8988T (cell line): ENCODE data around the gene TSHZ1.

ENCODE experiments used
- DNase-seq: peaks from one replicate; pipeline ENCODE4 v3.0.0; 2011

The TSHZ1 gene

DNA sequence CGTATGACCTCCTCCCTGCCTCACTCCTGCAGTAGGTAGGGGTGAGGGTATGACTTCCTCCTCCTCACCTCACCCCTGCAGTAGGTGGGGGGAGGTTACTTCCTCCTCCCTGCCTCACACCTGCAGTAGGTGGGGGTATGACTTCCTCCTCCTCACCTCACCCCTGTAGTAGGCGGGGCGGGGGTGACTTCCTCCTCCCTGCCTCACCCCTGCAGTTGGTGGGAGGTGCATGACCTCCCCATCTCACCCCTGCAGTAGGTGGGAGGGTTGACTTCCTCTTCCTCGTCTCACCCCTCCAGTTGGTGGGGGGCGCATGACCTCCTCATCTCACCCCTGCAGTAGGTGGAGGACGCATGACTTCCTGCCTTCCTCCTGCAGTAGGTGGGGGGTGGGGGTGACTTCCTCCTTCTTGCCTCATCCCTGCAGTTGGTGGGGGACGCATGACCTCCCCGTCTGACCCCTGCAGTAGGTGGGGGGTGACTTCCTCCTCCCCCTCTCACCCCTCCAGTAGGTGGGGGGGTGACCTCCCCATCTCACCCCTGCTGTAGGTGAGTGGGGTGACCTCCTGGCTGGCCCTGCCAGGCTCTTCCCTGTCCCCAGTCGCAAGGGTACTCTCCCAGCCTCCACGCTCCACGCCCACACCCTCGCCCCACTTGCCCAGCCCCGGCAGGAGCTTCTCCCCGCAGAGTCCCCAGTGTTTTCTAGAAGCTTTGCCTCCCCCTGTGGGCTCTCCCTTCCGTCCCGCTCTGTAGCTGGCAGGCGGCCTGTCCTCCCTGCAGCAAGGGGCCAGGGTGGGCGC is 39.3 kb downstream of the TSHZ1 start:
- no peak for DNase-seq

DNA sequence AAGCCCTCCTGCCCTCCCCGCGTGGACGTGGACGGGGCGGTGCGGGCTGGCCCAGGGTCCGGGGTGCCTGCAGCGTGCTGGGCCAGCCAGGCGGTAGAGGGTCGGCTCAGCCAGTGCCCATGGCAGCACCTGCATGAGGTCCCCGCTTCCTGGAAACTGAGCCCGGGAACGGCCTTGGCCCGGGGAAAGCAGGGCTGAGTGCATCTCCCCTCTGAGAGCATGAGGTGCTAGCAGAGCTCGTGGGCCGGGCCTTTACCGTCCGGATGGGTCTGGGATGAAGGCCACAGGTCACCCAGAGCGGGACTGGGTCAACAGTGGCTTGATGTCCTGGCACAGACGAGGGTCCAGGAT is 39.8 kb downstream of the TSHZ1 start:
- DNase-seq, result no peak

DNA sequence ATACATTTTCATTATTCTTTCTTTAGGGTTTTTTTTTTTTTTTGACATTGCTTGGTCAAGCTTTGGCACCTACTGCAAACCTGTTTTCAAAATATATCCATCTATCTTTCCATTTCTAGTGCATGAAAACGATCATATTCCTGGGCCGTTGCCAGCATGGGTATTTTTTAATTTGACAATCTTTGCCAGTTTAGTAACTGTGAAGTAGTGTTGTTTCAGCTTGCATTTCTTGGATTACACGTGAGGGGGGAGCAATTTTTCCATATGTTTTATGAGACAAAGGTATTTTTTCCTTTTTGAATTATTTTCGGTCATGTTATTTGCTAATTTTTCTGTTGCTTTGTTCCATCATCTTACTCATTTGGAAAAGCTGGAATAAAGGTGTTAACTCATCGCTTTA is 40.9 kb downstream of the TSHZ1 start:
- DNase-seq, result no peak

DNA sequence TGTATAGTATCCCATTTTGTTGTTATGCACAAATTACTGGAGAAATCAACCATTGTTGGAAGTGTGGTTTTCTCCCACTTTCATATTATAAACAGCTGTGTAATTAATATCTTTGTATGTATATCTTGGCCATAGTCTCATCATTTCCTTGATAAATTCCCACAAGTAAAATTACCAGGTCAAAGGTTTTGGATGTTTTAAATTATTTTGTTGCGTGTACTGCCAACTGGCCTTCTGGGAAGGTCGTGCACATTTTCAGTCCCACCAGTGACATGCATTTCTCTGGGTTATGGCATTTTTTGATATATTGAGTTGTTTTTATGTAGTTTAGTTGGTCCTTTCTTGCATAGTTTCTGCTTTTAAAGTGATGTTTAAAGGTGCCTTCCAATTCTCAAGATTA is 41.5 kb downstream of the TSHZ1 start:
- DNase-seq, result no peak

DNA sequence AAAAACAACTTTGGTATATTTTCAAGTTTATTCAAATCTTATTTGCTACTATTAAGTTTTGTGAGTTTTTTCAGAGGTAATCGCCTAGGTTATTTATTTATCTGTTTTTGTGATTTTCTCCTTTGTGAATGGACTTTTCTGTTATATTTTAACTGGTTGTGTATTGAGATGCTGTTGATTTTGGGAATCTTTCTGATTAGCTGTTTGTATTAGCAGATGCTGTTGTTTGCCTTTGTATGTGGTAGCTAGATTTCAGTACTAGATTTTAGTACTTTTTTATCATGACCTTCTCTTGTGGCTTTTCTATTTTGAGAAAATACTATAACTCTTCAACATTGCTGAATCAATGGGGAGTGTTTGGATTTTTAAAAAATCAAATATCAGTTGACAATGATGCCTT is 42.4 kb downstream of the TSHZ1 start:
- no peak for DNase-seq

DNA sequence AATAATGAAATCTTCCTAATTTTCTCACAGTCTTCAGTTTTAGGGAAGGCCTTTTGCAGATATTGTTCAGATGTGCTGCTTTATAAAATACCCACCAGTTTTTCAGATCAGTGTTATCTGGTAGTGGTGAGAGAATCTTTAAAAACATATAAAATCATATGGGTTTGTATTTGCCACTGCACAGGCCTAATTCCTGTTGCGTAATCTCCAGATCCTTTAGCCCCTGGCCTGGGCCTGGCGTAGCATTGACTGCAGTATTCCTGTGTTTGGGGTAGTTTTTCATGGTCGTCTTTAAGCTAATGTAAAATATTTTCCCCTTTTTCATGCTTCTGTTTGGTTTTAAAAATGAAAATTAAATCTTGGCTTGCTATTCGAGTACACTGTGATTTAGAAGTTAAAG is 43.2 kb downstream of the TSHZ1 start:
- no peak for DNase-seq

DNA sequence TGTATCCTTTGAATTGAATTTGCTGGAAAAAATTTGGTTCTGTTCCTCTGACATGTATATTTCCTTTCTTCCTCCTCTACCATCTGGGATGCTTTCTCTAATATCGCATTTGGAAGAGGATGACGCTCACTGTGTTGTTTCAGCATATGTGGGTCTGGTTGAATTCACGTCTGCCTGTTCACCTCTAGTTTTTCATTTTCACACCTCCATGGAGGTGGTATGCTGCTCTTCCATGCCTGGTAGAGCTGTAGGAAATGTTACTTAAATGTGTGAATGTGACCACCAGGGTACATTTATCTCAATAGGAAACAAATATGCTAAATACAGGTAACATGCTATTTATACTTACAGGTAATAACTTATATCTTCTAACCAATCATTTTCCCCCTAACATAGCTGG is 44.5 kb downstream of the TSHZ1 start:
- DNase-seq, result no peak

DNA sequence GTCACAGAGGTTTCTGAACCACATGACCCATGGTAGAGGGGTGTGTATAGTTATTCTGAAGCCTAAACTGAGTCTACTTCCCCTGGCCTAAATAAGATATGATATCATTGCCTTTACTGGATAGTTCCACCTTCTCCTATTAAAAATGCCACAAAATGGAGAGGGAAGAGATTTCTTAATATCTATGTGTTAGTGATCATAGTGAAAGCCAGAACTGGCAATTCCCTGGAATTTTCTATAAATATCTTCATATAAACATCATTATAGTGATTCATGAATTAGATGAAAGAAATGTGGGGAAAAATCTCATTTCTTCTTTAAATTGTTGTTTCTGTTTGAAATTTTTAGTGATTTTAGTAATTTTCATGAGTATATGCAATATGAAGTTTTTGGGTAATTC is 45.8 kb downstream of the TSHZ1 start:
- no peak for DNase-seq

DNA sequence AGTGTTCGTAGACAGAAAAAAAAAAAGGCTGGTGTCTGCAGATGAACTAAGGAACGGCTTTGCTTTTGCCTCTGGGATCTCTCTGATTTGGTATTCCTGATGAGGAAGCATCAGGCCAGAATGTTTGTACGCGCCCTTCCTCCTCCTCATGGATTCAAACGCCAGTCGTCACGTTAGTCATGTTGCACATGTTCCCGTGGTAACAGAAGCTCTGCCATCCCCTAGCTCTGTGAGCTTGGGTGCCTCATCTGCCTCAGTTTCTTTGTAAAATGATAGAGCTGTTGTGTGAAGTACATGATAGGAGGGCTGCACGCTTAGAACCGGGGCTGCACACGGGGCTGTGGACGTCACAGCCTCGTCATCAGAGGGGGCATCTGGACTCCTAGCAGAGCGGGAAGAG is 47.0 kb downstream of the TSHZ1 start:
- DNase-seq, result no peak

DNA sequence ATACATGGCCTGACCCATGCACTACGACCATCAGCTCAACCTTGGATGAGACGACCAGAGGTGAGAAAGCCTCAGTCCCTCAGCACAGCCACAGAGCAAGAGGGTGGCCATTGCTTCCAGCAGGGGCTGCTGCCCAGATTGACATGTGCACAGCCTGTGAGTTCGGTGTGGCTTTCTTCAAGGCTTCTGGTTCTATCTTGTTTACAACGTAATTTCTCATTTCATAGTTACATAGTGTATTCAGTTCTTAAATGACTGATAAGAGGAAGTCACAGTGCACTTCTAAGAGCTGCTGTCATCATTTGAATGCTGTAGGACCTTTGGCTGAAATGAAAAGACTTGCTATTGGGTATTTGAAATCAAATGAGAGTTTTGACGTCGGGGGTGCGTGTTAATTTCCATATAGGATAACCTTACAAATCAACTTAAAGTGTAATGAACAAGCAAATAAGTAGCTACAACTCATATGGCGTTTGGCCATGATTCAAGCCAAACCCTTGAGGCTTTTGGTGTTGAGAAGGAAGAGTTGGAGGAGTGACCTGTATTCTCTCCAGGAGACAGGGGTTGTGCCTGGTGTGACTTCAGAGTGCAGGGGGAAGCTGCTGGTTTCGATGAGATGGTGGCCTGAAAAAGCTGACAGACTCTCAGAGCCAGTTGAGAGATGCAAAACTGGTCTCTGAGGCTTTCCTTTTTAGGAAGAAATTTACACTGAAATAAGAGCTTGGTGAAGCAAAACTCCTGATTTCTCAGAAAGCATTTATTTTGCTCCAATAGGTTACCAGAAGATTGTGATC is 51.0 kb downstream of the TSHZ1 start:
- no peak for DNase-seq

DNA sequence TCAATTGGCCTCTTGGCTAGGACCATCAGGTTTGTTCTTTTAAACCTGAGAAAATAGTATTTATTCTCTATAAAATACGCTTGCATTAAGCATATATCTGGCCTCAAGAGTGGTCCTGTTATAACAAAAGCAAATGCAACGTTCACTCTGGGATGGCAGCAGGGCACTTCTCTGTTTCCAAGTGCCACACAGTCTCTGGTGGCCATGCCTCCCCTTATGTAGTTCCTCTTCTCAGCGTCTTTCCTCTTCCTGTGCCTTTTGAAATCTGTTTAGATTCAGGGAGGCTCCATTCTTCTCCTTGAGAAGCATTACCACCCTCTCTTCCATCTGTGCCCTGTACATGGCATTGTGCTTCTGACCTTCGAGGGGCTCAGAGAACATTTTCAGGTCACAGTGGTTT is 51.9 kb downstream of the TSHZ1 start:
- DNase-seq, result no peak

DNA sequence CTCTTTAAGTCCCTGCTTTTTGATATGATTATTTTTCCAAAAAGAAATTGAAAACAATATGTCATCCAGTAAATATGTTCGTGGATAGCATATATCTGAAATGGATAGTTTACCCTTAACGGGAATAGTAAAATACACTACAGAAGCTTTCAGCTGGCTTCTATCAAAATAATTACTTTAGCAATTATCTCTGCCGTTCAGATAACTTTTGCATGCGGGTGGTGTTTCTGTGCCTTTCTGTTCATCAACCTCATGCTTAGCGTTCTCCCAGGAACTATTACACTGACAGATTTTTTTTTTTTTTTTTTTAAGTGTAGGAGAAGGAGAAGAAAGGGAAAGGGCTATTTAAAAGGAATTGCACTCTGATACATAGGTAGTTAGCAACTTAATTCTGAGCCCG is 53.6 kb downstream of the TSHZ1 start:
- no peak for DNase-seq

DNA sequence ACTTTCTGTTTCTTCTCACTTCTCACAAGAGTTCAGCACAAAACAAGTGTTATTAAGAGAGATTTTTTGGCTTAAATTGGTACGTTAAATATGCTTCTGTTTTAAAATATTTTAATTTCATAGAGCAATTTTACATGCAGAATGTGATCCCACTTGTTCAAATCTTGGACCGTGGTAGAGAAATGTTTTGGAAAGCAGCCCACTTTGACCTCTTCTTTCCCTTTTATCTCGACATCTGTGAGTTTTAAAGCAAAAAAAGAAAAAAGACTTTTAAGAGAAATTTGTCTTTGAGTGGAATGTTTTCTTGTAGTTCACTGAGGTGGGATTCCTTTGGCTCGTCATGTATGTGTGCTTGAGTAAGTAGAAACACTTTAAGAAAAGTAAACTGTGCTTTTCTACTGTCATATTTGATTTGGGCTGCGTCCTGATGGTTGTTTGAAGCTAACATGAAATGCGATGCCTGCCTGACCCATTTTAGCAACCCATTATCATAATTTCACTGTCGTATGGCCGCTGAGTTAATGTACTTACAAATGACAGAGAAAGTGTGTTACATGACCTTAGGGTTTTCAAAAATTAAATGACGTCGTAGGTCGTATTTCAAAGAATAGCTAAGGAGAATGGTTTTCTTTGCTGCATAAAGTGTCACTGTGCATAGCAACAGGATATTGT is 54.5 kb downstream of the TSHZ1 start:
- no peak for DNase-seq

DNA sequence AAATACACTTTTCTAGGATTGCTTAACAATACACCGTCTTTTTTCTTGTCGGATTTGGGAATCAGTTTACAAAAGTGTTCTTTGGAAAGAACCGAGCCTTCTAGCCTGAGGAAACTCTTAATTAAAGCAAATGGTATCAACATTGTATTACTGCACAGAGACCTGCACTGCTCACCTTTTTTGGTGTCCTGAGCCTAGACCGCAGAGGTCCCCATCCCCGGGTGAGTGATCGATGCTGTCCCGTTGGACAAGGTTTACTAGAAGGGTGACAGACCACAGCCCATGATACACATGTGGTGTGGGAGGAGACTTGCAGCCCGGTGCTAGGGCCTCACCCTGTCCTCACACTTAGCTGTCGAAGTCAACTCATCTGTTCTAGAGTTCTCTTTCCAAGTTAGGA is 55.3 kb downstream of the TSHZ1 start:
- no peak for DNase-seq

DNA sequence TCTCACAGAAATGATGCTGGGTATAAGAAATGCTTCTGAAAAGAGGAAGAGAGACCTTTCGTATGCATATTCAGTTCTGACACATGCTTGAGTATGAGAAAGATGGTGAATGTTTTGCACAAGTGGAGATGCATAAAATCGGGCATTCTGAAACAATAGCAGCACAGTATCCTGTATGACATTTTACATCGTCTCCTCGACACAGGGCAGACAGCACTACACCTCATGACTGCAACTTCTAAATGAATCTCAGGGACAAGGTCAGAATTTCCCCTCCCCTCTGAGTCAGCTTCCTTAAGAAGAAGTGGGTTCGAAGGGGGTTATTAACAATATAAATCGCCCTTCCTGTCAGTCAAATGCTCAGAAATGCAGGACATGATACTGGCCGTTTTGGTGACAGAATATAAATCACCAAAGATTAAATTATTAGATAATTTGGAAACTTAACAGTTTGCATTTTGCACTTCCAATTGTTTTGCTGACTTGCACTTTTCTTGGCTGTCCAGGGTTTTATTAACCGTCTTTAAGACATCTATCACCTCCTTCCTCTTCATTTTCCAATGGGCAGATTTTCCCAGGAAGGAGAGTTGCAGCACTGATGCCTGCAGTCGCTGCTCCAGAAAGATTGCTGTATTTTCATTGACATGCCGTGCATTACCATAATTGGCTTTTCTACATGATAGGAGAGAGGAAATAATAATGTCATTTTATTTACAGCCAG is 57.2 kb downstream of the TSHZ1 start:
- no peak for DNase-seq

DNA sequence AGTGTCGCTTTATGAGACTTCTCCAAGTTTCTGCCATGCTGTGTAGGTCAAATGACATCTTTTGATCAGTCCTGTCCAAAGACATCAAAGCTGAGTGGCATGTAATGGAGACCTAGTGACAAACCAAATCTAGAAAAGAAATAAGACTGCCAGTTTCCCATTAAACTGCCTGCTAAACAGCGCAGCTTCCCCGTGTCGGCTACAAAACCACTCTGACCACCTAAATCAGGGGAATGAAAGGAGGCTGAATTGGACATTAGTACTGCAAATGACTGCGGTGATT is 57.7 kb downstream of the TSHZ1 start:
- DNase-seq, result no peak

DNA sequence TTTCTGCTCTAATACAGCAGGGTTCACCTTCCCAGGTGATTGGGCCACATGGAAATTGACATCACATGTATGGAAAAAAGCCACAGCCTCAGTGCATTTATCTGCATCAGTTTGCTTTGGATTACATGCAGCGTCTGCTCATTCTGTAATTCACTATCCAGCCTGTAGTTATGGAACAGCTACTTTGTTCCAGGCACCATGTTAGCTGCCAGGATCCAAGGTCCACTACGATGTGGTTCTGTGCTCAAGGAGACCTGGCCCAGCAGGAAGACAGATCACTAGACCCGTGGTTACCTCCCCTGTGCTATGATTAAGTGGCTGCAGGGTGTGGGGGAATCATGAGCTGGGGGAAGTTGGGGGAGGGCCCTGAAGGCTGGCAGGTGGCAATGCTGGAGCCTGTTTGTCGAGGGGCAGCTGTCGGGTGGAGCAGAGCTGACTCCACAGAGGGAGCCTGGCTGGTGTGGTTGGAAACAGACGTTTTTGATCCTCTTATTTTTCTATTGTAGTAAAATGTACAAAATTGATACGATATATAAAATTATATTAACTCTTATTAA is 58.6 kb downstream of the TSHZ1 start:
- DNase-seq, result no peak

DNA sequence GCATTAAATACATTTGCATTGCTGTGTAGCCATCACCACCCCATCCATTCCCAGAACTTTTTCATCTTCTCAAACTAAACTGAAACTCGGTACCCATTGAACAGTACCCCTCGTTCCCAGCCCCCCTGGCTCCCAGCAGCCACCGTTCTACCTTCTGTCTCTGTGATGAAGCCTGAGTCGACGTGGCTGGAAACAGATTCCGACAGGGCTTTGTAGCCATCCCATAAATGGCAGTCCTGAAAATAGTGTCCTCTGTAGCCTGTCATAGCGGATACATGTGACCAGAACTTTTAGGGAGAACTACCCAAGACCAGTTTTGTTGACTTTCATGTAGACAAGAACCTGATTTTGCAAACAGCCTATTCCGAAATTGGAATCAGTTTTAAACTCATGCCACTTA is 59.1 kb downstream of the TSHZ1 start:
- DNase-seq, result no peak

DNA sequence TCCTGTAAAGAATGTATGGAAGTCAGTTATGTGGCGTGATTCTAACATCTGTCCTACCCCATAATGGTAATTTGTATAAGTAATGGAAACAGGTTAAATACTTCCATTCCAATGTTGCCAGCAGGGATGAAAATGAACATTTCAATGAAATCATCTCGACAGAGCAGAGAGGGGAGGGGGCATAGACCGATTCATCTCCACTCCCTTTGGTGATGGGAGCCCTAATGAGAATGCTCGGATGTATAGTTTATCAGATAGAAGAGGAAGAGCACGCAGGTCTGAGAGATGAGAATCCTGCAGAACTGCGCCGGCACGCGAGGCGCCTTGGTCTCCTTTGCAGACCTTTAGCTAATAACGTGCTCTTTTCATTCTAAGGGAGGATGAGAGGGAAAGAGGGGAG is 61.4 kb downstream of the TSHZ1 start:
- DNase-seq, result no peak

DNA sequence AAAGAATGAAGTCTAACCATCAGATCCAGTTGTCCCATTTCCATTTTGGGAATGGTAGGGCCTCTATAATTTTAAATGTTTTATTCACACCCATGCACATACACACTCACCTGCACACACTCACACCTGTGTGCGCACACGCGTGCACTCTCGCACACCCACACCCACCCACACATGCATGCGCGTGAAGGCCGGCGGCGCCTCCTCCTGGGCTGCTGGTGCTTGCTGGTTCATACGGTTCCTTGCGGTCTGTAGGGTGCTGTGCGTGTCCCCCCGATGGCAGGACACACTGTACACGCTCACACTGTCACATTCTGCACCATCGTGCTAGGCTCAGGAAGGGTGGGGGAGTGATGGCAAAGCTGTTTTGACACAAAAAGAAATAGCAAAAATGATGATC is 63.2 kb downstream of the TSHZ1 start:
- DNase-seq, result no peak

DNA sequence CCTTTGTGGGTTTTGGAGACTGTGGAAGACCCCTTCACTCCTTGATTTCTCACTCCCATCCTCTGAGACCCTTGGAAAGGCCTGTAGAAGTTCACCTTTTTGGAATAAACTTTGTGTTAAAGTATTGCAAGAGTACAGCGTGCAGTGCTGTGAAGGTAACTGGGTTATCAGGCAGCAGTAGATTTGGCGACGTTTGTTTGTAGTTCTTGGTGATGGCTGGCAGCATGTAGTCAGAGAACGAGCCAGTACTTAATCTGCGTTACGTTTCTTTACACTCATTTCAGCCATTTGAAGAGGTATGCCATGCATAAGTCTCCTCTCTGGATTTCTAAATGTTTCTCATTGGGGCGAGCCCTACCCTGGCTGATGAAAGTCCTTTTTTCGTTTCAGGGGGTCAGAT is 64.6 kb downstream of the TSHZ1 start:
- DNase-seq, result no peak

DNA sequence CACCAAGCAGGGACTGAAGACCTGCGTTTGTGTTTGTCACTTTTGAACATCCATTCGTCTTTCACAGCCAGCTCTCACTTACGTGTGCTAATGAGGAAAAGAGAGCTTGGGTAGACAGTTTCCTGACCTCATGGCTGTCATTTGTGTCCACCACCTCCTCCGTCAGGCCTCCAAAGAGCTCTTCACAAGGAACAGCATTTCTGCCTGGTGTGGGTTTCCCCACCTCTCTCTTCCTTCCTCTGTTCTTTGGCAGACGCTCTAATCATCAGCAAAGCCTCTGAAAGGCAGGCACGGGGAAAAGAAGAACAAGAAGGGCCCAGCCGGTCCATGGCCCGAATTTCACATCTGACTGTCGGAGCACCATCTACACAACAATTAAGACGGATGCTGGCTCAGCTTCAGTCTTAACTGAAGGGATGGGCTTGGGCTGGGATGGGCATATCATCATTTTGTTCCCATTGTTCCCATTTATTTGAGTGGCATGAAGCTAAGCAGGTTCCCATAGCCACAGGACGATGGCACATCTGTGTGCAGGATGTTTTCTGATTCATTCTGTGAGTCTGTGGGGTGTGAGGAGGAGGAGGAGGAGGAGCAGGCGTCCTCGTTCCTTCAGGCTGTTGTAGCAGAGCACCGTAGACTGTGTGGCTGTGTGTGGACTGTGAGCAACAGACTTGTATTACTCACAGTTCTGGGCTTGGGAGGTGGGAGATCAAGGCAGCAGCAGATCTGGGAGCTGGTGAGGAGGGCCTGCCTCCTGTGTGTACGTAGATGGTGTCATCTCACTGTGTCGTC is 66.4 kb downstream of the TSHZ1 start:
- DNase-seq, result no peak

DNA sequence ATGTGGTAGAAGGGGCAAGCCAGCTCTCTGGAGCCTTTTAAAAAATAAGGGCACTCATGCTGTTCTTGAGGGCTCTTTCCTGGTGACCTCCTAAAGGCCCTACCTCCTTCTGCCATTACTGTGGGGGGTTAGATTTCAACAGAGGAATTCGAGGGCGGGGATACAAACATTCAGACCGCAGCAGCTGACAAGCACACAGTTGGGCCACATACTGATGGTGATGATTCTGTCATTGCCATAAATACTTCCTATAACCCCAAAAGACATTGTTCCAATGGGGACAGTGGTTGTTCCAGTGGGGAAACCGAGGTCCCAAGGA is 67.0 kb downstream of the TSHZ1 start:
- no peak for DNase-seq
